Neural crest cell (in vitro differentiated cells): ENCODE results near the gene SLCO4A1. TPM values are rescaled to one million over a fixed set of nuclear protein-coding genes. Genes with fewer than 3 reads are reported as not detected.

Experiments
- DNase-seq: peaks from one replicate; pipeline ENCODE4 v3.0.0; 2021; ENCODE audit warnings: low read depth, mixed read lengths, low spot score
- H3K27ac Mint-ChIP-seq: one replicate; pipeline ENCODE4 v1.8.0; 2021; ENCODE audit warnings: mild to moderate bottlenecking, mixed read lengths; ENCODE audit not compliant: unreplicated experiment
- H3K27me3 Mint-ChIP-seq: 2 replicates; pipeline ENCODE4 v1.8.0; 2021; ENCODE audit warnings: low read depth, mild to moderate bottlenecking, mixed read lengths
- H3K36me3 Mint-ChIP-seq: 2 replicates; pipeline ENCODE4 v1.8.0; 2021; ENCODE audit warnings: low read depth, mild to moderate bottlenecking, mixed read lengths
- H3K4me1 Mint-ChIP-seq: 2 replicates; pipeline ENCODE4 v1.8.0; 2021; ENCODE audit warnings: mixed read lengths
- H3K4me3 Mint-ChIP-seq: one replicate; pipeline ENCODE4 v1.8.0; 2021; ENCODE audit warnings: mild to moderate bottlenecking, mixed read lengths
- H3K9me3 Mint-ChIP-seq: 2 replicates; pipeline ENCODE4 v1.8.0; 2021; ENCODE audit warnings: mixed read lengths
- total RNA-seq: library from RNA; stranded (reverse); gene quantifications from 2 replicates; pipeline ENCODE4 v1.2.1, GENCODE V29; 2021
- TF ChIP-seq, protein P1 (sequence below): fragments of 200-600 bp; sonication (generic); conservative IDR thresholded peaks from 2 replicates; pipeline ENCODE4 v1.5.0; 2021; ENCODE audit warnings: antibody characterized with exemption, mild to moderate bottlenecking

SLCO4A1 gene
- total RNA-seq, 1 donor from 2014 or later: 7.0 TPM

DNA sequence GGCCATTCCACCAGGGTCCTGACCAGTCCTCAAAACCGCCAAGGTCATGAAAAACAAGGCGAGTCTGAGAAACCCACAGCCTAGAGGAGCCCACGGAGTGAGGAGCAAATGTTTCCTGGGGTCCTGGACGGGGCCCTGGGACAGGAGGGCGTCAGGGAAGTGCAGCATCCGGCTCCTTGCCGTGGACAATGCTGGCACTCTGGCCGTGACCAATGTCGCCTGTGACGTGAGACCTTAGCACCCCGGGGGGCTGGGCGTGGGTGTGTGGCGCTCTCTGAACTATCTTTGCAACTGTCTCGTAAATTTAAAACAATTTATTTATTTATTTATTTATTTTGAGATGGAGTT, 34.1 kb upstream of the SLCO4A1 start:
- peaks cover 4% of the 10 kb centered on the region for H3K4me1 Mint-ChIP-seq
- DNase-seq: no peak
- TF ChIP-seq, protein P1, sequence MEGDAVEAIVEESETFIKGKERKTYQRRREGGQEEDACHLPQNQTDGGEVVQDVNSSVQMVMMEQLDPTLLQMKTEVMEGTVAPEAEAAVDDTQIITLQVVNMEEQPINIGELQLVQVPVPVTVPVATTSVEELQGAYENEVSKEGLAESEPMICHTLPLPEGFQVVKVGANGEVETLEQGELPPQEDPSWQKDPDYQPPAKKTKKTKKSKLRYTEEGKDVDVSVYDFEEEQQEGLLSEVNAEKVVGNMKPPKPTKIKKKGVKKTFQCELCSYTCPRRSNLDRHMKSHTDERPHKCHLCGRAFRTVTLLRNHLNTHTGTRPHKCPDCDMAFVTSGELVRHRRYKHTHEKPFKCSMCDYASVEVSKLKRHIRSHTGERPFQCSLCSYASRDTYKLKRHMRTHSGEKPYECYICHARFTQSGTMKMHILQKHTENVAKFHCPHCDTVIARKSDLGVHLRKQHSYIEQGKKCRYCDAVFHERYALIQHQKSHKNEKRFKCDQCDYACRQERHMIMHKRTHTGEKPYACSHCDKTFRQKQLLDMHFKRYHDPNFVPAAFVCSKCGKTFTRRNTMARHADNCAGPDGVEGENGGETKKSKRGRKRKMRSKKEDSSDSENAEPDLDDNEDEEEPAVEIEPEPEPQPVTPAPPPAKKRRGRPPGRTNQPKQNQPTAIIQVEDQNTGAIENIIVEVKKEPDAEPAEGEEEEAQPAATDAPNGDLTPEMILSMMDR: no peak
- no peak overlapping the region for H3K27ac Mint-ChIP-seq
- H3K9me3 Mint-ChIP-seq: no peaks in the 10 kb centered on the region
- H3K4me3 Mint-ChIP-seq: no peak overlapping the region
- peaks cover 3% of the 10 kb centered on the region for H3K27me3 Mint-ChIP-seq
- H3K36me3 Mint-ChIP-seq: no peaks in the 10 kb centered on the region

DNA sequence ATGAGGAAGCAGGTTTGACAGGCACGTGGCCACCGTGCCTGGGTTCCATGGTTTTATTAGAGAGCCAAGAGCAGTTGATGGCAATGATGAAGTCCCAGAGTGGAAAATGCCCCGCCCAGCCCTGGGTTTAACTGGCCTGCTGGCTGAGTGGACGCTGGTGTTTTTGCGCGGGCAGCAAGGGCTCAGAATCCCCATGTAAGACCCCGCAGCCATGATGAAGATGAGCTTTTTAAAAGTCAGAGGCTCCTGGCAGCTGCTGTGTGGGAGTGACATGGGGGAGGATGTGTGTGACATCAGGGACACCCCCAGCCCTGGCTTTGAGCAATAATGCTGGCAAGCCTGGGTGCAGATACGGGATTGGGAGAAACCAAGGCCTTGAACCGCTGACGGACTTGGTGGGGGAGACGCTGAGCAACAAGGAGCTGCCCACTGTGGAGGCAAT, 33.0 kb upstream of the SLCO4A1 start:
- TF ChIP-seq, protein P1: no peak
- H3K4me3 Mint-ChIP-seq: no peak overlapping the region

DNA sequence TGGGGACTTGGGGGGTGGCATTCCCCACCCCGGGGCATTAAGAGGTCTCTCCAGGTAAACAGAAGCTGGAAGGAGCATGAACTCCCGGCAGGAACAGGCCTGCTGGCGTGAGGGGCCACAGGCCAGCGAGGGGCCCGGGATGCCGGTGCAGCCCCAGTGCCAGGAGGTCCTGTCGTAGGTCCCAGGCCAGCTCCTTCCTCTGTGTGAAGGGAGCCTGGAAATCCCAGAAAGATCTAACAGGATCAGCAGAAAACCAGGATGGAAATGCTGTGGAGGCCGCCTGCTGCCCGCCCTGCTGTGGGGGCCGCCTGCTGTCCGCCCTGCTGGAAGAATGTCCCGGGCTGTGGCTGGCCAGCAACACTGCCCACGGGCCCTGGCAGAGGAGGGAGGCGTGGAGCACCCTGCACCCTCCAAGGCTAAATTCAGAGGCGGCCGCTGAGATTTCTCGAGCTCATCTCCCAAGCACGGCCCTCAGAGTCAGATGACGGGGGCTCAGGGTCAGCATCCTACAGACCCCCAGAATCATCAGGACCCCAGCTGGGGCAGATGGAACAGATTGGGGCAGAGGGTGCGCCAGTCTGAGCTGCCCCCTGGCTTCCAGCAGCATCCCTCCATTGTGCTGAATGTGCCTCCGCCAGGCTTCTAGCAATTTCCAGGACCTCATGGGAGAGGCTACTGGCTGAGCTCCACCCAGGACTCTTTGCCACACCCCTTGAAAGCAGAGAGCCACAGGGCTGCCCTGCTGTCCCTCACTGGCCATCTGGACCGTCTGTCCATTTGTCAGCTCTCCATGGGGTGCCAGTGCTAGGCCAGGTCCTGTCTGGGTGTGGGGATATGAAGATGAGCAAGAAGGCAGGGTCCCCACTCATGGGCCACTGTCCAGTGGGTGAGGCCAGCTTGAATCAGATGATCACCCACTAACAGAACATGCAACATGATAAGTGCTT, 32.2 kb upstream of the SLCO4A1 start:
- H3K36me3 Mint-ChIP-seq: no peaks in the 10 kb centered on the region
- DNase-seq: no peak
- H3K4me1 Mint-ChIP-seq: peaks cover 4% of the 10 kb centered on the region
- peaks cover 9% of the 10 kb centered on the region for H3K27me3 Mint-ChIP-seq
- no peaks in the 10 kb centered on the region for H3K9me3 Mint-ChIP-seq
- no peak overlapping the region for H3K27ac Mint-ChIP-seq
- TF ChIP-seq, protein P1: no peak
- H3K4me3 Mint-ChIP-seq: no peak overlapping the region

More for the DNA sequence above, 33.0 kb upstream of the SLCO4A1 start:
- Mint-ChIP-seq H3K4me1 (peaks cover 4% of the 10 kb centered on the region), H3K36me3 (no peaks in the 10 kb centered on the region), H3K9me3 (no peaks in the 10 kb centered on the region), H3K27me3 (peaks cover 5% of the 10 kb centered on the region), H3K27ac (no peak overlapping the region)
- DNase-seq: no peak

DNA sequence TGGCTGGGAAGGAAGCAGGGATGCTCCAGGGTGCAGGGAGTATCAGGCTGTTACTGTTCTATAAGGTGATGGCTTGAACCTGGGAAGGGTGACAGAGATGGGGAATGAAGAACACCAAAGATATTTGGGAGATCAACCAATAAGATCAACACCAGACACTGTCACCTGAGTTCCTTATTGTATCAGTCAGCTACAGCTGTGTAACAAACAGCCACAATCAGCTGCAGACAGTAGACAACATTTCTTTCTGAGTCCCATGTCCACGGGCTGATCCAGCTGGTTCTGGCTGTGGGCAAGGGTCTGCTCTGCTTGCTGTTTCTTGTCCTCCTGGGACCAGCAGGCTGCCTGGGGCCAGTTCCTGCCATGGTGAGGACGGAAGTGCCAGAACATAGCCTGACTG, 31.3 kb upstream of the SLCO4A1 start:
- Mint-ChIP-seq H3K9me3 (no peaks in the 10 kb centered on the region), H3K27ac (no peak overlapping the region), H3K4me1 (peaks cover 4% of the 10 kb centered on the region), H3K36me3 (no peaks in the 10 kb centered on the region), H3K27me3 (peaks cover 9% of the 10 kb centered on the region), H3K4me3 (no peak overlapping the region)
- TF ChIP-seq, protein P1: no peak
- DNase-seq: no peak

DNA sequence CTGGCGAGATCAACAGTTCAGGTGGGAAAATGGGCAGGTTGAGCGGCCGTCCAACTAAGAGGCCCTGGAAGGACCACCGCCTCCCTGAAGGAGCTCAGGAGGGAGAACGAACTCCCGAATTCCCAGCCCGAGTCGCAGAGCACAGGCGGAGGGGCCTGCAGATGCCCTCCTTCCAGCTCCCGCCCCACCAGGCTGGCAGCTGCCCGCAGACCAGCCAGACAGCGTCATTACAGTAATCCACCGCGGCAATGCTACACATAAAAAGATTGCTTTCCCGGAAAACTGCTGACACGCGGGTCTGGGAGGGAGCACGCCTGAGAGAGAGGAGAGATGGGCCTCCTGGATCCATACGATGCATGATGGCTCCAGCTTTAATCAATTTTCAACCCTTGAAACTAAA, 30.5 kb upstream of the SLCO4A1 start:
- TF ChIP-seq, protein P1: no peak
- H3K36me3 Mint-ChIP-seq: no peaks in the 10 kb centered on the region
- no peaks in the 10 kb centered on the region for H3K9me3 Mint-ChIP-seq
- no peak for DNase-seq
- H3K27me3 Mint-ChIP-seq: peaks cover 6% of the 10 kb centered on the region
- H3K4me1 Mint-ChIP-seq: peaks cover under 1% of the 10 kb centered on the region
- no peak overlapping the region for H3K27ac Mint-ChIP-seq
- H3K4me3 Mint-ChIP-seq: no peak overlapping the region
